HG02571 (cell line): ENCODE data around the gene BATF.
A peak's percentile ranks its signal among the peaks of the same experiment; 100 is the strongest.

ENCODE experiments used
- ATAC-seq: cut with Tn5 transposase; IDR thresholded peaks from one replicate; pipeline ENCODE4 v1.9.1; 2021; ENCODE audit warnings: mild to moderate bottlenecking, moderate library complexity; ENCODE audit not compliant: unreplicated experiment

The BATF gene

DNA sequence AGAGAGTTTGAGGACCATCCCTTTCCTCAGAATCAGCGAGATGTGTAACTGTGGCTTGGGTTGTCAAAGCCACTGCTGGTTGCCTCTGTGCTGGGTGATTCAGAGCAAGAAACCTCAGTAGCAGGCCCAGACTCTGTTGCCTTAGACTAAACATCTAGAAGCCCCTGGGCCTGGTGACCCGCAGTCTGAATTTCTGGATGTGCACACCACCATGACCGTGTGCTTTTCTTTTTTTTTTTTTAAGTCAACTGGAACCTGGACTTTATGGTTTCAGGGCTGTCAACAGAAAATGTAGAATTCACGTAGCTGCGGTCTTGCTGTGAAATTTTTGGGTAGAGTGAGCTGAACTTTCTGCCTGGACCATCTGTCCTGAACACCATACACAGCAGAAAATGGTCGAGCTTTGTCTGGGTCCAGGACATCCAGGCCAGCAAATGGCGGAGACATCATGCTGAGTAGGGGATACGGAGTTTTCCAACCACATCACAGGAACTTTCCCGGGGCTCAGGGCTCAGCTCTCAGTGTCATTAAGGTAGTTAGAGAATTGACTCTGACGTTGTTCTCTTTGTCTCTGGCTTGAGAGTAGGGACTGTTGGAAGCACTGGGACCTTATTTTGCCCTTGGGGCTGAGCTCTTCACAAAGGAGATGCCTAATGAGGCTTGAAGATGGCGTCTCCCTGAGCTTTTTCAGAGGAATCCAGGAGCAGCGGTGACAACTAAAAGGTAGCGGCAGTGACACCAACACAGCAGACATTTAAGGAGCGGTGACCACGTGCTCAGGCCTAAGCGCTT, 23.0 kb upstream of the BATF start:
- no peak for ATAC-seq

DNA sequence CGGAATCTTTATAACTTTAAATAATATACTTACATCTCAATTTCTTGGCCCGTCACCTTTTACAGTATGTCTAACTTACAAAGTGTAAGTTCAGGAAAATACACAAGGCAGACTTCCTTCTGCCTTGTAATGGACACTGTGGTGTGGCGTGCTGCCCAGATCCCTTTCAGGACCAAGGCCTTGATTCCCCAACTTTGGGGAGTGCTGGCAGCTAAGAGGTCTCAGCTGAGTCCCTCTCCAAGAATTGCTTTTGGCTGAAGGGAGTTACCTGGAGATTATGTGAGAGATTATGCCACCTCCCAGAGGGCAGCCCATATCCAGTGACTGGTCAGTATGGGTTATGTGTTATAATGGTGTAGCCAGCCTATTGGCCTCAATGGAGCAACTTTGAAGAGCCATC, 21.2 kb upstream of the BATF start:
- ATAC-seq = no peak

DNA sequence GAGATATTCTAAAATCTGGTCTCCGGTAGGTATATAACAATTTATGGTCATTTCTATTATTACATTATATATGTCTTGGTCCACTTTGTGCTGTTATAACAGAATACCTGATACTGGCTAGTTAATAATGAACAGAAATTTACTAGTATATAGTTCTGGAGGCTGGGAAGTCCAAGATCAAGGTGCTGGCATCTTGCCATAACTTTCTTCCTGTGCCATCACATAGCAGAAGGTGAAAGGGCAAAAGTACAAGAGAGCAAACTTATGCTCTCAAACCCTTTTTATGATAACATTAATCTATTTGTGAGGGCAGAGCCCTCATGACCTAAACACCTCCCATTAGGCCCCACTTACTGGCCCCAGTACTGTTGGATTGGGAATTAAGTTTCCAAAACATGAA, 17.9 kb upstream of the BATF start:
- no peak for ATAC-seq

DNA sequence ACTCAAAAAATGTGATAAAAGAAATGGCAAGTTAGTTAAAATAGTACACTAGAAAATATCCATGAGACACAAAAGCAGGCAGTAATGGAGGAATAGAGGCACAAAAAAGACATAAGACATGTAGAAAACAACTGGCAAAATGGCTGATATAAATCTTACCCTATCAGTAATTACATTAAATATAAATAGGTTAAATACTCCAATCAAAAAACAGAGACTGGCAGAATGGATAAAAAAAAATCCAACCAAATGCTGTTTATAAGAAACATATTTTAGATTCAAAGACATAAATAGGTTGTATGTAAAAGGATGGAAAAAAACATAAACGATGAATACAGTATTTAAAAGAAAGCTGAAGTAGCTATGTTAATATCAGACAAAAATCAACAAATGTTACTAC, 15.3 kb upstream of the BATF start:
- no peak for ATAC-seq

GRCh38 chr14:75510547-75510946, 11.7 kb upstream of the BATF start:
- no peak for ATAC-seq

DNA sequence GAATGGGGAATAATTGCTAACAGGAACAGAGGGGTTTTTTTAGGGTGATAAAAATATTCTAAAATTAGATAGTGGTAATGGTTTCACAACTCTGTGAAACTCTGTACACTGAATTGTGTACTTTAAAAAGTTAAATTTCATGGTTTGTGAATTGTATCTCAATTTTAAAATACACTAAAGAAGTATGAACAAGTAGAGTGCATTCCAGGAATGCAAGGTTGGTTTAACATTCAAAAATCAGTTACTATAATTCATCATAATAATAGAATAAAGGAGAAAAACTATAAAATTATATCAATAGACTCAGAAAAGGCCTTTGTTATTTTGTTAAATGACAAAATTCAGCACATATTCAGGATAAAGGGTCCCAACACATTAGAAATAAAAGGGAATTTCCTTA, 11.1 kb upstream of the BATF start:
- ATAC-seq = no peak

- peak; percentile 43 for ATAC-seq
These were observed 8.2 kb upstream of the BATF start for GRCh38 chr14:75513911-75514672.

GRCh38 chr14:75514673-75515628, 7.3 kb upstream of the BATF start:
- ATAC-seq = peak; percentile 35

GRCh38 chr14:75515629-75515996, 6.7 kb upstream of the BATF start:
- peak; percentile 26 for ATAC-seq

DNA sequence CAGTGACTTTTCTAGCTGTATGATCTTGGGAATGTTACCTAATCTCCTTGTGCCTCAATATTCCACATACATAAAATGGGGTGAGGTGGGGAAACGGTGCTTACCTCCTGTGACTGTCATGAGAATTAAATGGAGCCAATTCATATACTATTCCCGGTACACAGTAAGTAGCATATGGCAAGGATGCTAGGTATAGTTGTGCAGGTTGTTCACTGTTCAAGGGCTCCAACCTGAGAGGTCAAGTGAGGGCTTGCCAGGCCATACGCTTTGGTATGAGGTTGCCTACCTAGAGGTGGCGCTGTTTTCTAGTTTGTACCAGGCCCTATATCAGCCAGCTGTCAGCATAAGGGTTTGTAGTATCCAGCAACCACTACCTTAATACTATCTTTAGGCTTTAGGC, 3.6 kb upstream of the BATF start:
- ATAC-seq = no peak

- no peak for ATAC-seq
These were observed 2.9 kb upstream of the BATF start for GRCh38 chr14:75519394-75519793.

DNA sequence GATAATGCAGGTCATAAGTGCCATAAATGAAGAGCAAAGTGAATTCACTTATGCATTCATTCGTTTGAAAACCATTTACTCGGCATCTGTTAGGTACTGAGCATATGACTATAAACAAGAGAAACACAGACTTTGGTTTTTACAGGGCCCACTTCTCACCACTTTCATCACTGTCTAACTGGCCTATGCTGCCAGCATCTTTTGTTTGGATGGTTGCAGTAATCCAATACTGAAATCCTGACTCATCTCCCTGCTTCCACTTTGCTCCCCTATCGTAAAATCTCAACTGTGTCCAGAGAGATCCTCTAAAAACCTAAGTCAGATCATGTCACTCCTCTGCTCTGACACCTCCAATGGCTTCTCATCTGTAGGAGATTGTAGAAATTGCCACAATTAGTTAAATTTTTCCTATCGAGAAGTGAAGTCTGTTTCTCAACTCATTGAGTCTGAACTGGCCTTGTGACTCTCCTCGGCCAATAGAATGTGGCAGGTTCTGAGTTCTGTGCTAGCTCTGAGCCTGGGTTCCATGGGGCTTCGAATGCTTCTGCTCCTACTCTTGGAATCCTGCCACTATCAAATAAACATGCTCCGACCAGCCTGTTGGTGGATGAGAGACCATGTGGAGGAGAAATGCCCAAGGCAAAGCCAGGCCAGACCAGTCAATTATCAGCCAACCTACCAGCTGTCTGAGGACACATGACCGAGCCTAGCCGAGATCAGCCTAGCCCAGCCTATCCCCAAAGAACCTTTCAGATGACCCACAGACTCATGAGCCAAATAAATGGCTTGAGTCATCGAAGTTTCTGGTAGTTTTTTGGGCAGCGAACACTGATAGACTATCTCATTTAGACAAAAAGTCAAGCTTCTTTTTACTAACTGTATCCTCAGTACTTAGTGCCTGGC, 2.2 kb upstream of the BATF start:
- ATAC-seq = no peak

DNA sequence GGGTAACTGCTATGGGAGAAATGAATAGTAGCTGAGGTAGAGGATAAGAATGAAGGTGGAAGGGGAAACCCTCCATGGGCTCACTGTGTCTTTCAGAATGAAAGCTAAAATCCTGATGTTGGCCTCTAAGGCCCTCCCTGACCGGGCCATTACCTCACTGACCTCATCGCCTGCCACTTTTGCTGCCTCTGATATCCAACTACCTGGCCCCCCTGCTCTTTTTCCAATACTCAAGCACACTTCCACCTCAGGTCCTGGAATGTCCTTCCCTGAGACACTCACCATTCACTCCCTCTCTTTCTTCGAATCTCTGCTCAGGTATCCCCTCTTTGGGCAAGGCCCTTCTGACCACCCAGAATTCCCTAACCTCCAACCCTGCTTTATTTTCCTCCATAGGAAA, 1.4 kb upstream of the BATF start:
- ATAC-seq = no peak

GRCh38 chr14:75521415-75522199, 662 bp upstream of the BATF start:
- ATAC-seq = no peak

DNA sequence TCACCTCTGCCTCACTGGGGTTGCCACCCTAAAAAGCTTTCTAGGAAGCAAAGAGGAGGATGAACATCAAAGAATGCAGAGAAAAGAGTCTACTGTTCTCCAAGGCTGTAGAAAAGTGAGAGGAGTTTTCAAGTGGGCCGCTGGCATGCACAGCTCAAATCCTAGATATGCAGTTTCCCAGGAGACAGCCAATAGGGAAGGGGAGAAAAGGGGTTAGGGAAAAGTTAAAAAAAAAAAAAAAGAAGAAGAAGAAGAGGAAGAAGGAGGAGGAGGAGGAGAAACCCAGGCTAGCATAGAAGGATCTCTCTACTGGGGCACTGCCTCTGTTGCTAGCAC, 682 bp downstream of the BATF start:
- no peak for ATAC-seq

- ATAC-seq = no peak
These were observed 1.5 kb downstream of the BATF start for GRCh38 chr14:75523771-75524171.

DNA sequence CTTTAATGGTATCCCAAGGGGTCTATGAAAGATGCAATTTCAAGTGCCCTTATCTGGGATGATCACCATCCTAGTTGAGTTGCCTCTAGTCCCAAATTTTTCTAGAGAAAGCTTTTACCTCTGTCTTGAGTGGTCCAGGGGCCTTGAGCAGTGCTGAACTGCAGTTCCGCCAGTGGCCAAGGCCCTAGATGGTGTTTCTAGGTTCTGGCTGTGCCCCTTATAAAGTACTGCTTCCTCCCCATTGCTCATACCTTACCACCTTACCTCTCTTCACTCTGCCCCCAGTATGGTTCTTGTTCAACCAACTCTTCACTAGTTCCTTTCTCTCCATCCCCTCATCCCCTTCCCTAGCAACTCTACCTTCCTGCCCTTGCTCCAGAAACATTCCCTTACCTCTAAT, 3.7 kb downstream of the BATF start:
- no peak for ATAC-seq

DNA sequence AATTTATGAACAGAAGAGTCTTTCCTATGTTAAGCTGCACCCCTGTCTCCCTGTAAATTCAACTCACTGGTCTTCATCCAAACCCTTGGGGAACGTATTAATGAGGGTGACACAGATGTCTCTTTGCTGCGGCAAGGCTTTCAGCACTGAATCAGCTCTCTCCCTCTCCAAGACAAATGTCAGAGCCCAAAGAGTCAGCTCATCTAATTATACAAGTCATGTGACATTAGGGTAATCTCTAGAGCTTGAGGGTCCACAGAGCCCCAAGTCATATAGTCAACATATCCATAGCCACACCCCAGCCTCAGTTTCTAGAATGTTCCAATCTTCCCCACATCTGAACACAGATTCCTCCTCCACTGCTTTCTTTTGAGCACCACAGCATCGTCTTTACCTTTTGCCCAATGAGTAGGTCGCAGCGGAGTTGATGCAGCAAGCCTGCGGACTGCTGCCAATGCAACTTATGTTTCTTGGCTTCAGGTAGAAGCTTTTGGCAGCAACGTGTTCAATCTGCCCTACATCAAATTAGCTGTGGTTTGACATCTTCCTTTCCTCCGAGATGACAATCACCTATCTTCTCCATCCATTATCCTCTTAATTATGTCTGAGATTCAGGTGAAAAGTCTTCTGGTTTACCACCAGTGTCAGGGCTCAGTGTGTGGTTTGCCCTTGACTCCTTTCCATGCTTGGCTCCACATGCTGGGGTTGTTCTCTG, 5.3 kb downstream of the BATF start:
- ATAC-seq = no peak

GRCh38 chr14:75531256-75531655, 9.0 kb downstream of the BATF start:
- ATAC-seq = no peak
